GM21390 (cell line): ENCODE measurements around the gene USP49.
"Not testable (repeated sequence)": the region's sequence is repeated elsewhere in the genome, so short reads cannot be mapped to it uniquely, and the experiment has no call there.

Source experiments
- ATAC-seq: cut with Tn5 transposase; IDR thresholded peaks from one replicate; pipeline ENCODE4 v1.9.1; 2021; ENCODE audit not compliant: unreplicated experiment

Gene USP49

DNA sequence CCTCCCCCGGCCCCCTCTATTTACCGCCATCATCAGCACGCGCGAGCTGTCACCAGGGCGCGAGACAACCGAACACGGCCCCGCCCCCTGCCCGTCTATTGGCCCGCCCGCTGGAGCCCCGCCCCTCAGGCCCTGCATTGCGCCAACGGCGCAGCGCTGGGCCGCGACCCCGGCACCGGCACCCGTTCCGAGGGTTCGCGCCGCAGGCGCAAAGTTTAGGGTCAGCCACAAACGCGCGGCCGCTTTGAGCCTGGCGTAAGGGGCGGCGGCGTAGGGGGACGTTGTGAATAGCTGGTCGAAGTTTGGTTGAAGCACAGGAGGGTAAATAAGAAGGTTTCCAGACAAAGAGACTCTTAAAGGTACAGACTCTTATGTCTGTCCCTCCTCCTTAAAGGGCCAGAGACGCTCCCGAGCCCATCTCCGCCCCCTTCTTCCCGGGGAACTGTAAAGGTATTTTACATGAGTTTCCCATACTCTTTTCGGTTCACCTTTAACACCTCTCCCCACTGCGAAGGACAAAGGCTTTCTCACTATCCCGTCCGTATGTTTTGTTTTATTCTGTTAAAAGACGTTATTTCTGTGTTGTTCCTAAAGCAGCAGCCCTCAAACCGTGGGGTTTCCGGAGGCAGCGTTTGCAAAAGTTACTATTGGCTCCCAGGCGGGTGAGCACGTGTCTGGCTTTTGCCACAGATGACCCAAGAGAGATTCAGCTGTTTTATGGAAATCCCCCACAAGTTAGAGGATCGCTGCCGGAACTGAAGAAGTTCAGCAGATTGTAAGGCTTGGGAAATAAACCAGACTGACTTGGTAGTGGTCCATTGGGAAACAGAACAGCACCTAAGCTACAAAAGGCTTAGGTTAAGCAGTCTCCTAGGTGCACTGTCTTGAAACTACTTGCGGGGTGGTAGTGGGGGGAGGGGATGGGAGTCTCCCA lies at the start of gene USP49:
Gene USP49 (minus strand): TSS at position 76 of the 934 bp plus-strand sequence. CDS start 88,392 bp downstream, outside the sequence.
- ATAC-seq = peak; percentile 83

DNA sequence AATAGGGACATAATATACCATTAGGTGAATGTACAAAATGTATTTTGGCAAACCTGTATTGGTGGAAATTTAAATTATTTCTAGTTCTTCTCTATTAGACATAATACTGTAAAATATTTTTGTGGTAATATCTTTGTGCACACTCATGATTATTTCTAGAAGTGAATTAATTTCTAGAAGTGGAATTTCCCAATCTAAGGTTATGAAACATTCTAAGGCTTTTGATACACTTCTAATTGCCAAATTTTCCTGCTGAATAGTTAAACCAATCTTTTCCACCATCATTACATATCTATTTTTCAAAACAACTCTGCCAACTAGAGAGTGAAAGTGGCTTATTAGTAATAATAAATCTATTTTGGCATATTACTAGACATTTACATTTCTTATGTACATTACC lies 48.3 kb upstream of the USP49 start:
- ATAC-seq = no peak

DNA sequence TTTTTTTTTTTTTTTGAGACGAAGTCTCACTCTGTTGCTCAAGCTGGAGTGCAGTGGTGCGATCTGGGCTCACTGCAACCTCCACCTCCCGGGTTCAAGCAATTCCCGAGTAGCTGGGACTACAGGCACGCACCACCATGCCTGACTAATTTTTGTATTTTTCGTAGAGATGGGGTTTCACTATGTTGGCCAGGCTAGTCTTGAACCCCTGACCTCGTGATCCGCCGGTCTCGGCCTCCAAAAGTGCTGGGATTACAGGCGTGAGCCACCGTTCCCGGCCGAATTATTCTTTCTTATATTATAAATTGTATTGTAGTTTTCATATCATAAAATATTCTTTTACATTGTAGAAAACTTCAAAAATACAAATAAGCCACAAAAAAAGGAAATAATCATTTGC lies 47.7 kb upstream of the USP49 start:
- ATAC-seq = not testable (repeated sequence)

DNA sequence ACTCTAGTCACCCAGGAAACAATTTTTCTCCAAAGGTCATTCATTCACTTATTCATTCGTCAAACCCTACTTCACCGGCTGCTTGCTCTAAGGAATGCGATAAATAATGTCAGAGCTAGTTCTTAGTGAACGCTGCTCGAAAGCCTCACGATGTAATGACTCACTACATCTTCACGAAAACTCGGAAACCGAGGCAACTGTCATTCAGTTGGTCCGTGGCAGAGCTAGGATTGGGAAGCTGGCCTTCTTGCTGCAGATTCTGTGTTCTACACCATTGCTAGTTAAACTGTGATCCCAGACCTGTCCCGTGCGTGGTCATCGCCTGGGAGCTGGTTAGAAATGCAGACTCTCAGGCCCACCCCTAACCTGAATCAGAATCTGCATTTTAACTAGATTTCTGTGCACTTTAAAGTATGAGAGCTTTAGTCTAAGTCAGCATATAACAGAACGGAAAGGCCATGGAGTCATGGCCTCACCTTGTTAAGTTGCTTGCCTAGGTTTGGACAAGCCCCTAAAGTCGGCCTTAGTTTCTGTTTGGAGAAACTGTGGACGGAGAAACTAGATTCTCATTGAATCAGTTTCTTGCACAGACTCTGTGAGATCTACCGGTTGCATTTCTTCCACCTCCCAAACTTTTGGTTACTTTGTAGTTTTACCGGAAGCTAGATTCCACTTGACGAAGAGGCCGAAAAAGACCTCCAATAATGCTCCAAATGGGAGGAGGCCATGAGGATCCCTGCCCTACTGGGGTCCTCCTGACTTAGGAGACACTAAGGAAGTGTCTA lies 47.1 kb upstream of the USP49 start:
- ATAC-seq = peak; percentile 4

DNA sequence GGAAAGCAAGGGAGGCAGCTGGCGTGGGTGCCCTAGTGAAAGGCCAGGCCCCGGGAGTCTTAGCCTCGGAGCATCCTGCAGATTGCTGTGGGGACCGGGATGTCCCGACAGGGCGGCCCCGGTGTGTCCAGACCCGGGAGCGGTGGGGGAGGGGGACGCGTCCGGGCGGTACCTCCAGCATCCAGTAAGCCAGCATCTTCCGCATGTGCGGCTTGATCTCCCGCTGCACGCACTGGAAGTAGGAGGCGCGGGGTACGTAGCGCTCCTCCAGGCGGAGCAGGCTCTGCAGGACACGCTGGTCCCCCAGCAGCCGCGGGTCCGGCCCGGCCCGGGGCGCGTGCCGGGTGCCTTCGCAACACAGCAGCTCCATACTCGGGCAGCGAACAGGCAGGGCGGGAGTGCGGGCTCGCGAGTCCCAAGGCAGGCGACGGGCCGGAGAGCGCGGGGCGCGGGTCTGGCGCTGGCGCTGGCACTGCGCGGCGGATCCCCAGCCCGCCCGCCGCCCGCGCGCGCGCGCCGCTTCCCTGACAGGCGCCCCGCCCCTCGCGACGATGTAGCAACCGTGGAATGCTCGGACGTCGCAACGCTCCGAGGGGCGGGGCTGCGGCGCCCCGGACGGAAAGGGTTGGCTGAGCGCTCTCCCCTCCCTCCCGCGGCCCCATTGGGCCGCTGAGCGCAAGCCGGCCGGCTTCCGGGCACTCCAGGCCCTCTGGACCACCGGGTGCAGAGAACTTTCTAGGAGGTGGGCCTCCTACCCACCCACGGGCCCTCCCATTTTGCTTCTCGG lies 46.3 kb upstream of the USP49 start, which contains the start of gene CCND3:
Gene CCND3 (minus strand): TSS at position 529 of the 787 bp plus-strand sequence. CDS start 159 bp downstream, at position 370.
- ATAC-seq = peak; percentile 85

DNA sequence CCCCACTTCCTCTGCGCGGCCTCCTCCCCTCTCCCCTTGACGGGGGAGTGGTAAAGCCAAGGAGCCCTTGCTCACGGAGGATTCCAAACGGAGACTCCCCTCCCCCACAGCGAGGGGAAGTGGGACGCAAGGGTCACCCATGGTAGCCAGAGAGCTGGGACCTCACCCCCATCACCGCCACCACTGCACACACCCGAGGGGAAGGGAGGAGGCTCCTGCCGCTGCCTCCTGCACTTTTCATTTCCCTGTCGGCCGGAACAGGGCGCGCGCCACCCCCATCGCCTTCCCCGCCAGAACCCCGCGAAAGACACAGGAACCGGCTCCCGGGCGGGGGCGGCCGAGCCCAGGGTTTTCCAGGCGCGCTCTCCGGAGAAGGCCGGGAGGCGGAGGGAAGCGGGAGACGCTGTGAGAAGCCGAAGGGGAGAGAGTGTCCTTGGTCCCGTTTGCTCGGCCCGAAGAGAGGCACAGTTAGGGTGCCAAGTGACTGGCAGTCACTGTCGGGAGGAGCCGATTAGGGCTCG lies 45.6 kb upstream of the USP49 start:
- ATAC-seq = no peak

DNA sequence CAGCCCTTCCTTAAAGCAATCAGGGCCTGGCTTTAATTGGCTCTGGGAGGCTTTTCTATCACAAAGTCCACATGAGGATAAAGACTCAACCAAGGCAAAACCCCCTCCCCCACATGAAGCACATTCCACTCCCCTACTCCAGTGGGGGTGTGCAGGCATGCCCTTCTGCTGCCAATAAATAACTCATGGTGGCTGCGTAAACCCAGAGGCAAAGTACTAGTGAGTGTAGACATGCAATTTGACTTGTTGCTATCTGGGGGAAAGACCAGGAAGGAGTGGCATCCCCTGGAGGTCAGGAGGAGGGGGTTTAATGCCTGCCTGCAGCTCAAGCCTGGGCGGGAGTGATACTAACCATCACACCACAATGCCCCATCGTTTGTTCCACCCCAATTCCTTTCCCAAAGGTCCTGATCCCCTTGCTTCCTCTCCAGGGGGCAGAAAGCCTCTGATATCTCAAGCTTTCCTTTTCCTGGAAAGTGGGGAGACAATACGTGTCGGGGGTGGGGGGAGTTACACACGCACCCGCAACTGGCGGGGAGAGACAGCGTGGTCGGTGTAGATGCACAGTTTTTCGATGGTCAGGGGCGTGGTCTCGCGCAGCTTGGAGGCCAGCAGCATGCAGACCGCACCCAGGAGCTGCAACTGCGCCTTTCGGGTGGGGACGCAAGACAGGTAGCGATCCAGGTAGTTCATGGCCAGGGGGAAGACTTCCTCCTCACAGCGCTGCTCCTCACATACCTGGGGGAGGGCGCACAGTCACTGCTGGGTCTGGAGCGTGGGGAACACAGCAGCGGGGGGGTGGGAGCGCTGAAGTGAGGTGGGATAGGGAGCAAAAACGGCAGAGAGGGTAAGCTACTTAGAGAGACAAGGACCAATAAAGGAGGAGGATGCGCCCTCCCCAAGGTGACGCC lies 44.9 kb upstream of the USP49 start:
- no peak for ATAC-seq

DNA sequence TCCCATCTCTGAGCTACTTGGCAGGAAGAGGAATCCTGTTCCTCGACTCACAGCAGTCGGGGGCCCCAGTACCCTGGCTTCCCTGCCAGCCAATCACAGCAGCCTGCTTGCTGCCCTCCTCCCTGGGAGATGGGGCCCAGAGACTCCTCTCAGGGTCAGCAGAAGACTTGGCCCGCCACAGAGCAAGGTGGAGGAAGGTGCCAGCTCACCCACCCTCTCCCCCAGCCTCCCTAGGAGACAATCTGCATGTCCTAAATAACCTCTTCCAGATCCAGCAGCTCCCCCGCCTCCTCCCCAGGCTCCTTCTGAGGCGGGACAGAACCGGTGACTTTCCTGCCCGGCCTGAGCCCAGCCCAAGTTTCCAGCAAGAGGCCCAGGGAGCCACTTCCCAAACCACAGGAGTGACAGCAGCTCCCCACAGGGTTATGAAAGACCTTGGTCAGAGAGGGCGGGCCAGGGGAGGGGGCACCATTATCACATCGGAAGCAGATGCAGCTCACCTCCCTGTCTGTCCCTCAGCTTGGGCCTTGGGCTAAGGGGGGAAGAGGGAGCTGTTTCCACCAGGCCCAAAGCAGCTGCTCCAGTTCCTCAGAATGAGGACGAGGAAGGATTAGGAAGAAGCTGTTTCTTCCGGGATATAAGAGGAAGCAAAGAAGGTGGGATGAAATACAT lies 44.1 kb upstream of the USP49 start:
- no peak for ATAC-seq

DNA sequence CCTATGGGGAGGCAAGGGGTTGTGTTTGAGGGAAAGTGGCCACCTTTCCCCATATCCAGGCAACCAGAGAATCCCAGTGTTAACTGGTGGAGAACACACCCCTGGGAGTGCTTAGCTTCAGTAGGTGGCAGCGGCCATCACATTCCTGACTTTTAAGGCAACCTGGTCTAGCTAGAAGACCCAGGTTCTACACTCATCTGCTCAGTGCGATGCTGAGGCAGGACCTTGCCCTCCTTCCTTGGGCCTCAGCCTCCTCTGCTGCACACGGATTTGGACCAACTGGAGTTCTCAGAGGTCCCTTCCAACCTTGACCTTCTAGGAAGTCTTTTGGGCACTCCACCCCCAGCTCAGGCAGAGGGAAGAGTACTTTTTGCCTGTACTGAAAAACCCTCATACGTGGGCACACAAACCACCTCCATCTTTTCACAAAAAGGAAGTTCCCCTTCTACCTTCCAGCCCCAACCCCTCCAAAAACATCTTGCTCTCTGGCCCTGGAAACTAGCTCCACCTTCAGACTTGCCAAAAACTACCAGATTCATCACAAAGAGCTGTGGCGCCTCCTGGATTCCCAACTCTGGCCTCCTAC lies 43.5 kb upstream of the USP49 start:
- ATAC-seq = no peak

DNA sequence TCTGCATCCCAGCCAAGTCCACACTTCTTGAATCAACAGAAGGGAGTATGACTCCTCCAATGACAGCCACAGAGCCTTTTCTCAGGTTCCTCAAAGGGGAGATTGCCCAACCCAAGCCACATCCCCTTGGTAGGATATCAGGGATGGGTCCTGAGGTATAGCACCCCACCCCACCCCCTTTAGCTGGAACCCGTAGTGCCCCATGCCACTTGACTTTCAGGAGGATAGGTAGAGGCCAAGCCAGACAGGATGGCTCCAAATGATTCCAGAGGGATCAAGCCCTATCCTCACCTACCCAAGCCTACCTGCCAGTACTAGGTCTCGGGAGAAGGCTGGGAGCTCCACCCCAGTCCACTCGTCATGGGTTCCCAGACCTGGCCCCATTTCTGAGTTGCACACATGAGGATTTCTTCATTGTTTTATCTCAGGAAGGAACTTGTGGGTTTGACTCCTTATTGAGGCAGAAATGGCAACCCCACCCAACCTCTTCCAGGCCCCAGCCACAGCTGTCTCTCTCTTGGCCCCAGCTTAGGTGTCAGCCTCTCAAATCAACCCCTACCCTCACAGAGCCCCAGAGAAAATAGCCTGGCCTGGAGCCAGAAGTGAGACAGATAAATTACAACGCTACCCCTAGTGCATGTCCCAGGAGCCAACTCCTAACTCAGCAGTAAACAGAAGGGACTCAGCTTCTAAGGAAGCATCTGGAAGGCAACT lies 42.8 kb upstream of the USP49 start:
- no peak for ATAC-seq

DNA sequence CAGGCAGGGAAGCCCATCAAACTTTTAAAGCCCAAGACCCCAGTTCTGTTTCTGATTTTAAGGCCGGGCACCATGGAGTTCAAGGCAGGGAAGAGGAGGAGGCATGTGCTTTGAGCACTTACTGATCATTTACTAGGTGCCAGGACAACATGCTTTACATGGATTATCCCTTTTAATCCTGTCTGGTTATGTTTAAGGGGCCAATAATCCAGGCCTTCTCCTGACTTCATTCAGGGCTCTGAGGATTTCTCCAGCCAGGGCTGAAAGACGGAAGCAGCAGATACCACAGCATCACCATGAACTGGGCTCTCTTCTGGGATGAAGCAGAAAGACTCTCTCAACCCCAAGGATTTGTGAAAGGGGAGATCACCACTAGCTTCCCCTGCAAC lies 42.3 kb upstream of the USP49 start:
- no peak for ATAC-seq

DNA sequence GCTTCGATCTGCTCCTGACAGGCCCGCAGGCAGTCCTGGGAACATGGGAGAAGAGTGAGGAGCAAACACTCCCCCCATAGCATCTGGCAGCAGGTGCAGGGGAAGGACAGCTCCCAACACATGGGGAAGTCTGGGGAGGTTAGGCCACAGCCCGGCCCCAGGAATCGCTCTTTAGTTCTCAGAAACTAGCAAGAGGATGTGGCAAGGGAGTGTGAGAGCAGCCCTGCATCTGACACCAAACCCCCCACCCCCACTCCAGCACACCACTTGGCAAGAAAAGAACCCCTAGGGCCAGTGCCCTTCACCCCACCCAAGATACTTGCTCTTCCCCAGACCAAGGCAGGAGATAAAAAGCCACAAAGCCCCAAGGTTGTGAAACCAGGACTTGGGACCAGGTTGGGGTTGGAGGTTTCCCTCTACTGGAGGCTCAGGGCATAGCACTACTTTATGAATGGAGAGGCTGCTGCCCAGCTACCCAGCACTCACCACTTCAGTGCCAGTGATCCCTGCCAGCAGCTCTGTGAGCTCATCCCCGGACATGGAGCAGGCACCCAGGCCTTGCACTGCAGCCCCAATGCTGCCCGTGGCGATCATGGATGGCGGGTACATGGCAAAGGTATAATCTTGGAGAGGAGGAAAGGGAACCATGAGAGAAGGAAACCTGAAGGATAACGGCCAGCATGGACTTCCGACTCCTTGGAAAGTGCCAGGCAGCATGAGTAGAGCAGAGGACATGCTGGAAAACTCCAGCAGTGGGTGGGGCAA lies 41.1 kb upstream of the USP49 start:
- ATAC-seq = peak; percentile 45

DNA sequence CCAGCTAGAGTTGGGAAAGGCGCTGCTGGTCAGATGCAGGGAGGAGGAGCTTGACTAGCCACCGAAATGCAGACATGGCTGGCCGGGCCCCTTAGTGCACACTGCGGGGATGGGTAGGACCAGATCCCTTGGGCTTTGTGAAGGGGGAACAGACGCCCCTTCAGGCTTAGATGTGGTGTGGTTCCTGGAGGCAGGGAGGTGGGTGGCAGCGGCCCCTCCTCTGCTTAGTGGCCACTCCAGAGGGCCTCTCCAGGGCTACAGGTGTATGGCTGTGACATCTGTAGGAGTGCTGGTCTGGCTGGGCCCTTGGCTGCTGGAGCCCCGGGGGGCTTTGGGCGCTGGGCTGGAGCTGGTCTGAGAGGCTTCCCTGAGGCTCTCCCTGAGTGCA lies 40.5 kb upstream of the USP49 start:
- no peak for ATAC-seq

DNA sequence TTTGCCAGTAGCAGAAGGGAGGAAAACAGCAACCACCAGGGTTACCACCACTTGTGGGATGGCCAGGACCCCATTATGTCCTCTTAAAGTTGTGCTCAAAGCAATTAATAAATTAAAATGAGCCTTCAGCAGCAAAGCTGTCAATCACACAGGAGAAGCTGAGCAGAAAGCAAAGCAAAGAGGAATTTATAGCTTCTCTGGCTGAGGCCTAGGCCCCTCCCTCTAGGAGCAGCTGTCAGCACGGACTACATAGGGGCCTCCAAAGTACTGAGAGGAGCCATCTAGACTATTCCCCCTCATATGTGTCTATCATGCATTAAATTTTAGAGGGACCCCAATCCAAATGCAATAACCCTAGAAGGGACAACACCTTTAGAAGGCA lies 40.0 kb upstream of the USP49 start:
- ATAC-seq = no peak

DNA sequence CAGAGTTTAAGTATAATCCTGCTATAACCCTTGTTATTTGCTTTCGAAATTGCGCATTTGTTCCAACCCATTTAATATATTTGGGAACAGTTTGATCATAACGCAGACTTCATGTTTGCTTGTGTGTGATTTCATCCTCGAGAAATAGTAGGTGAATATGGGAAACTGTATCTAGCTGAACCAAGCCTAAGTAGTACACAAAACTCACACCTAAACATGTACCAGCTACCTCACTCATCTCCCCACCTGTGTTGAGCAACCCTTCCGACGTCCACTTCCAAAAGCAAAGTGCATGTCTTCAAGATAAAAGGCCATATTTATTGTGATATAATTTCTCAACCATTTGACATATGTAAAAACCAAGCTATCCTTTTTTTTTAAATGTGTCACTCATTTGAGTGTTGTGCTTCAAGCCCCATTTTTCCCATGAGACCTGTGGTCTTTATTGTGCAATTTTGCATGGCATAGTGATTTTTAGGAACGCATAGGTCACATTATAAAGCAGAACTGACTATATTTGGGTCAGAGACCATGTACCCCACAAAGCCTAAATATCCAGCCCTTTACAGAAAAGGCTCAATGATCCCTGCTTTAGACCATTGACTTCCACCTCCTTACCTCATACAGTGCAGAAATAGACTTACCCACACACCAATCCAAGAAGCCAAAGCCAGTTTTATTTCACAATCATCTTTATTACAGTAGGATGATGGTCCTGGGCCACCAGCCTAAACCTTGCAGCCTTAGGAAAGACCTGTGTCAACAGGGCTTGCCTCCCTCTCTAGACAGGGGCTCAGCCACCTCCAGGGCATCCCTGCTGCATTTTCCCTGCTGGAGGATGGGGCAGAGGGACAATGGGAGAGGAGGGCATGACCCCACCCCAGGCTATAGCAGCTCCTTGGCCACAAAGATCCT lies 39.4 kb upstream of the USP49 start:
- ATAC-seq = no peak

DNA sequence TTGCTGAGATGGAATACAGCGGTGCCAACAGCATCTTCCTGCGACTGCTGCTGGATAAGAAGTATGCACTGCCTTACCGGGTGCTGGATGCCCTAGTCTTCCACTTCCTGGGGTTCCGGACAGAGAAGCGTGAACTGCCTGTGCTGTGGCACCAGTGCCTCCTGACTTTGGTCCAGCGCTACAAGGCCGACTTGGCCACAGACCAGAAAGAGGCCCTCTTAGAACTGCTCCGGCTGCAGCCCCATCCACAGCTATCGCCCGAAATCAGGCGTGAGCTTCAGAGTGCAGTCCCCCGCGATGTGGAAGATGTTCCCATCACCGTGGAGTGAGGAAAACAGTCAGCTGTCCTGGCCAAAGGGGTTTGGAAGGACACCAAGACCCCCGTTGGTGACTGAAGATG lies 37.2 kb upstream of the USP49 start:
- no peak for ATAC-seq

DNA sequence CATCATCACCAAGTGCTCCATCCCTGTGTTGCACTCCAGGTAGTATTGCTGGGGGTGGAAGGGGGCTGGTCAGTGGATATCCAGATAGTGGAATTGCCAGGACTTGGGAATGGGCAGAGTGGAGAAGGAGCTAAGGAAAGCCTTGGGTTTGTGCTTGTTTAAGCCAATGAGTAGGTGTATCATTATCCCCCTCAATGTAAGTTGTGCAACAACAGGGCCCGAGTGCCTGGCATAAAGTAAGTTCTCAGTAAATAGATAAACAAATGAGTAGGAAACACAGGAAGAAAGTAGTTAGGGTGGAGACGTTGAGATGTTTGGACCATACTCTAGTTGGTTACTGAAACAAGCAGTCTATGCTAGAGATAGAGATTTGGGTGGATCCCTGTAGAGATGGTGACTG lies 36.6 kb upstream of the USP49 start:
- ATAC-seq = no peak
